ENCODE data around the gene SEPTIN10.

The SEPTIN10 gene

GRCh38 chr2:109611467-109612095 lies 2.2 kb downstream of the SEPTIN10 start:
- Histone ChIP-seq H3K4me1 (ENCODE audit: control insufficient read depth, insufficient read depth, low read length) (peaks cover 15% of the 10 kb centered on the region), H3K4me3 (ENCODE audit: low read length) (no peak overlapping the region), H3K9ac (ENCODE audit: low read length) (no peak overlapping the region), H3K9me3 (ENCODE audit: control insufficient read depth, low read length) (no peaks in the 10 kb centered on the region), H3K36me3 (ENCODE audit: control insufficient read depth, insufficient read depth, low read length) (no peaks in the 10 kb centered on the region), H3K27me3 (ENCODE audit: control insufficient read depth, insufficient read depth, low read length) (no peaks in the 10 kb centered on the region)

DNA sequence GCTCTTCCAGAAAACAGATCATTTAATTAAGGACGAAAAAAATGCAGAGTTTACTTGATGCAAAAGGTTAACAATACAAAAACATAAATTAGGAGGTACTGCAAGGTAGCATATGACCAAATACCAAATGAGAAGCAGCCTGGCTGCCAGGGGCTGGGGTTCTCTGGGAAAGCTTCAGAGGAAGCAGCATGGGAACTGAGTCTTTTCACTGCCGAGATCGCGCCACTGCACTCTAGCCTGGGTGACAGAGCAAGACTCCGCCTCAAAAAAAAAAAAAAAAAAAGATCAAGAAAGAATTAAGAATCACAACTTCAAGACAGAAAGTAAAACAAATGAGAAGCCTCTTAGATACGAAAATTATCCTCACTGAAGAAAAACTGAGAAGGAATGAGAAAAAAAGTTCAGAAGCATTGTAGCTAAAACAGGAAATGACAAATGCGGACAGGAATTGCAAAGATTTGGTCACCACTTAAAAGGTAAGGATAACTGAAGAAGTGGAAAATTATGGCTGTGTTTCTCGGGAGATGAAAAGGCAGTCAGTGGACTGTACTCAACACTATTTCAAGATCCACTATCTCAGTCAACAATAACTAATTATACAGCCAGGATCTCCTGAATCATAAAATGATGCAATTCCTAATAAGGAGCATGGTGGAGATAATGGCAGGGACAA lies 4.3 kb downstream of the SEPTIN10 start:
- no peaks in the 10 kb centered on the region for H3K27me3 ChIP-seq (ENCODE audit: control insufficient read depth, insufficient read depth, low read length)
- no peak overlapping the region for H3K4me3 ChIP-seq (ENCODE audit: low read length)
- peaks cover 6% of the 10 kb centered on the region for H3K4me1 ChIP-seq (ENCODE audit: control insufficient read depth, insufficient read depth, low read length)
- no peak overlapping the region for H3K9ac ChIP-seq (ENCODE audit: low read length)
- H3K9me3 ChIP-seq (ENCODE audit: control insufficient read depth, low read length): no peaks in the 10 kb centered on the region
- no peaks in the 10 kb centered on the region for H3K36me3 ChIP-seq (ENCODE audit: control insufficient read depth, insufficient read depth, low read length)

- Histone ChIP-seq H3K9ac (ENCODE audit: low read length) (no peak overlapping the region), H3K9me3 (ENCODE audit: control insufficient read depth, low read length) (no peaks in the 10 kb centered on the region), H3K27me3 (ENCODE audit: control insufficient read depth, insufficient read depth, low read length) (no peaks in the 10 kb centered on the region), H3K4me1 (ENCODE audit: control insufficient read depth, insufficient read depth, low read length) (peaks cover 6% of the 10 kb centered on the region), H3K36me3 (ENCODE audit: control insufficient read depth, insufficient read depth, low read length) (no peaks in the 10 kb centered on the region), H3K4me3 (ENCODE audit: low read length) (no peak overlapping the region)
These were observed 6.0 kb downstream of the SEPTIN10 start for GRCh38 chr2:109607766-109608165.

DNA sequence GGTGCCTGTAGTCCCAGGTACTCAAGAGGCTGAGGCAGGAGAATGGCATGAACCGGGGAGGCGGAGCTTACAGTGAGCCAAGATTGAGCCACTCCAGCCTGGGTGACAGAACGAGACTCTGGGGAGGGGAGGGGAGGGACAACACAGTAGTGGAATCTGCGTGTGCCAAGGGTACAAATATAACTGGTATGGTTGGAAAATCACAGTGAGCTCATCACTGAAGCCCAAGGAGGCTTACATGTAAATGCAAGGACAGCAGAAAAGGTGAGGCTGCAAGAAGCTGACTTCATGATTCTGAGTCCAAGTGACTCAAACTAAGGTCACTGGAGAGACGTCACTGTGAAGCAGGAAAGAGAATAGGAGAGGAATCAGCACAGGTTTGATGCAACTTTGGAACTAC lies 9.2 kb downstream of the SEPTIN10 start:
- no peaks in the 10 kb centered on the region for H3K4me1 ChIP-seq (ENCODE audit: control insufficient read depth, insufficient read depth, low read length)
- no peaks in the 10 kb centered on the region for H3K36me3 ChIP-seq (ENCODE audit: control insufficient read depth, insufficient read depth, low read length)
- no peaks in the 10 kb centered on the region for H3K9me3 ChIP-seq (ENCODE audit: control insufficient read depth, low read length)
- no peaks in the 10 kb centered on the region for H3K27me3 ChIP-seq (ENCODE audit: control insufficient read depth, insufficient read depth, low read length)
- H3K4me3 ChIP-seq (ENCODE audit: low read length): no peak overlapping the region
- H3K9ac ChIP-seq (ENCODE audit: low read length): no peak overlapping the region

DNA sequence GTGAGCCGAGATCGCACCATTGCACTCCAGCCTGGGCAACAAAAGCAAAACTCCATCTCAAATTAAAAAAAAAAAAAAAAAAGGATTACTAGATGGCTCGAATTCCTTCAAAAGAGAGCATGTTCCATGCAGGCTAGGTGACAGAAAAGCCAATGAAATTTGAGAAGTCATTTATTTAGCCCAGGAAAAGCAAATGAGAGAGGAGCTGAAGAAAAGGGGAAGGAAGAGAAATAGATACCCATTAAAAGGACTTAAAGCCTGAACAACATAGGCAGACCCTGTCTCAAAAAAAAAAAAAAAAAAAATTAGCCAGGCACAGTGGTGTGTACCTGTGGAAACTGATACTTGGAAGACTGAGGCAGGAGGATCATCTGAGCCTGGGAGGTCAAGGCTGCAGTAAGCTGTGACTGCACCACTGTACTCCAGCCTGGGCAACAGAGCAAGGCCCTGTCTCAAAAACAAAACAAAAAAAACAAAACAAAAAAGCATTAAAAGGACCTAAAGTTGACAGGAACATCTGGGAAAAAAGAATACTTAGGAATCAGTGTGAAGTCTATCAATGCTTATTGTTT lies 11.1 kb downstream of the SEPTIN10 start:
- Histone ChIP-seq H3K9ac (ENCODE audit: low read length) (no peak overlapping the region), H3K36me3 (ENCODE audit: control insufficient read depth, insufficient read depth, low read length) (no peaks in the 10 kb centered on the region), H3K9me3 (ENCODE audit: control insufficient read depth, low read length) (no peaks in the 10 kb centered on the region), H3K27me3 (ENCODE audit: control insufficient read depth, insufficient read depth, low read length) (no peaks in the 10 kb centered on the region), H3K4me1 (ENCODE audit: control insufficient read depth, insufficient read depth, low read length) (no peaks in the 10 kb centered on the region), H3K4me3 (ENCODE audit: low read length) (no peak overlapping the region)

DNA sequence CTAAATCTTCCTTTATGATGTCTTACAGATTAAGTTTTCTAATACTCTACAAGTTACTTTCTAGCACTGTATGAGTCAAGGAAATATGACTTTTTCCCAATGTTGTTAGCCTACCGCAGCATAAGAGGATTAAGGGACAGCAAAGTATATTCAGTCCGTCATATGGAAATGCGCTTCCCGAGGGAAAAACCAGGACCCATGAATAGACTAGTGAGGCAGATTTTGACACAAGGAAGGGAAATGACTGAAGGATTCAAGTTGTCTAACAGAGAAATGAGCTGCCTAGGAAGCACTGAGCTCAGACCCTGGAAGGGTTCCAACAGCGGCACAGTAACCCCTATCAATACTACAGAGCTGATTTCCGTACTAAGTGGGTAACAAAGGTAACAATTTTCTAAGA lies 12.0 kb downstream of the SEPTIN10 start:
- Histone ChIP-seq H3K4me3 (ENCODE audit: low read length) (no peak overlapping the region), H3K36me3 (ENCODE audit: control insufficient read depth, insufficient read depth, low read length) (no peaks in the 10 kb centered on the region), H3K9me3 (ENCODE audit: control insufficient read depth, low read length) (no peaks in the 10 kb centered on the region), H3K27me3 (ENCODE audit: control insufficient read depth, insufficient read depth, low read length) (no peaks in the 10 kb centered on the region), H3K9ac (ENCODE audit: low read length) (no peak overlapping the region), H3K4me1 (ENCODE audit: control insufficient read depth, insufficient read depth, low read length) (no peaks in the 10 kb centered on the region)

- Histone ChIP-seq H3K4me1 (ENCODE audit: control insufficient read depth, insufficient read depth, low read length) (no peaks in the 10 kb centered on the region), H3K4me3 (ENCODE audit: low read length) (no peak overlapping the region), H3K27me3 (ENCODE audit: control insufficient read depth, insufficient read depth, low read length) (no peaks in the 10 kb centered on the region), H3K36me3 (ENCODE audit: control insufficient read depth, insufficient read depth, low read length) (no peaks in the 10 kb centered on the region), H3K9ac (ENCODE audit: low read length) (no peak overlapping the region), H3K9me3 (ENCODE audit: control insufficient read depth, low read length) (no peaks in the 10 kb centered on the region)
These were observed 16.5 kb downstream of the SEPTIN10 start for GRCh38 chr2:109597283-109597682.

GRCh38 chr2:109595644-109596043 lies 18.1 kb downstream of the SEPTIN10 start:
- H3K9ac ChIP-seq (ENCODE audit: low read length): no peak overlapping the region
- H3K4me3 ChIP-seq (ENCODE audit: low read length): no peak overlapping the region
- no peaks in the 10 kb centered on the region for H3K9me3 ChIP-seq (ENCODE audit: control insufficient read depth, low read length)
- H3K27me3 ChIP-seq (ENCODE audit: control insufficient read depth, insufficient read depth, low read length): no peaks in the 10 kb centered on the region
- H3K4me1 ChIP-seq (ENCODE audit: control insufficient read depth, insufficient read depth, low read length): no peaks in the 10 kb centered on the region
- no peaks in the 10 kb centered on the region for H3K36me3 ChIP-seq (ENCODE audit: control insufficient read depth, insufficient read depth, low read length)

- no peaks in the 10 kb centered on the region for H3K4me1 ChIP-seq (ENCODE audit: control insufficient read depth, insufficient read depth, low read length)
- H3K9me3 ChIP-seq (ENCODE audit: control insufficient read depth, low read length): no peaks in the 10 kb centered on the region
- H3K27me3 ChIP-seq (ENCODE audit: control insufficient read depth, insufficient read depth, low read length): no peaks in the 10 kb centered on the region
- H3K4me3 ChIP-seq (ENCODE audit: low read length): no peak overlapping the region
- no peak overlapping the region for H3K9ac ChIP-seq (ENCODE audit: low read length)
- H3K36me3 ChIP-seq (ENCODE audit: control insufficient read depth, insufficient read depth, low read length): no peaks in the 10 kb centered on the region
These were observed 19.4 kb downstream of the SEPTIN10 start for GRCh38 chr2:109594246-109594885.

- Histone ChIP-seq H3K4me1 (ENCODE audit: control insufficient read depth, insufficient read depth, low read length) (no peaks in the 10 kb centered on the region), H3K9ac (ENCODE audit: low read length) (no peak overlapping the region), H3K27me3 (ENCODE audit: control insufficient read depth, insufficient read depth, low read length) (no peaks in the 10 kb centered on the region), H3K4me3 (ENCODE audit: low read length) (no peak overlapping the region), H3K9me3 (ENCODE audit: control insufficient read depth, low read length) (no peaks in the 10 kb centered on the region), H3K36me3 (ENCODE audit: control insufficient read depth, insufficient read depth, low read length) (no peaks in the 10 kb centered on the region)
These were observed 20.9 kb downstream of the SEPTIN10 start for GRCh38 chr2:109592905-109593304.

DNA sequence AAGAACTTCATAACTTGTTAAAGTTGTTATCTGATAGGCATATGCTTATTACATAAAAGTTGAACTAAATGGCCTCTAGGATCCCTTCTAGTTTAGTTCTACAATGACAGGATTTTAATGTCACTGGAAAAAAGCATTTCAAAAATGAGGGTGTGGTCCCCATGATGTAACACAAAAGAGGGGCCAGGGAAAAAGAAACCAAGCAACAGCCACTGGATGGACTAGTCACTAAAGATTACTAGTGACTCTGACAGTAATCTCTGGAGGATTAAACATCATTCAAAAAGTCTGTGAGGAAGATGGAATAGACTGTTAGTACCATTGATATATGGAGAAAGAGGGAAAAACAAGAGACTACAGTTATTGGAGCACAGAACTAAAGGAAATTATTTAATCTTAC lies 22.6 kb downstream of the SEPTIN10 start:
- no peaks in the 10 kb centered on the region for H3K9me3 ChIP-seq (ENCODE audit: control insufficient read depth, low read length)
- H3K27me3 ChIP-seq (ENCODE audit: control insufficient read depth, insufficient read depth, low read length): no peaks in the 10 kb centered on the region
- no peaks in the 10 kb centered on the region for H3K4me1 ChIP-seq (ENCODE audit: control insufficient read depth, insufficient read depth, low read length)
- H3K9ac ChIP-seq (ENCODE audit: low read length): no peak overlapping the region
- H3K36me3 ChIP-seq (ENCODE audit: control insufficient read depth, insufficient read depth, low read length): no peaks in the 10 kb centered on the region
- H3K4me3 ChIP-seq (ENCODE audit: low read length): no peak overlapping the region

- no peaks in the 10 kb centered on the region for H3K27me3 ChIP-seq (ENCODE audit: control insufficient read depth, insufficient read depth, low read length)
- no peaks in the 10 kb centered on the region for H3K9me3 ChIP-seq (ENCODE audit: control insufficient read depth, low read length)
- H3K9ac ChIP-seq (ENCODE audit: low read length): no peak overlapping the region
- H3K36me3 ChIP-seq (ENCODE audit: control insufficient read depth, insufficient read depth, low read length): no peaks in the 10 kb centered on the region
- no peaks in the 10 kb centered on the region for H3K4me1 ChIP-seq (ENCODE audit: control insufficient read depth, insufficient read depth, low read length)
- no peak overlapping the region for H3K4me3 ChIP-seq (ENCODE audit: low read length)
These were observed 27.1 kb downstream of the SEPTIN10 start for GRCh38 chr2:109586687-109587086.

All from mucosa of stomach (tissue), 1 donor.